K562 (cell line): ENCODE results near the gene NACC1. TPM values are rescaled to one million over a fixed set of nuclear protein-coding genes. Genes with fewer than 3 reads are reported as not detected.
A peak's percentile ranks its signal among the peaks of the same experiment; 100 is the strongest.

Experiments used
- CREB1 ChIP-seq, 2 experiments: sonication (generic) in 1 of 2; formaldehyde crosslinking in 1 of 2; IDR thresholded peaks; 2 replicates each; pipeline versions ENCODE4 v1.6.1 to v1.8.0; 2012 to 2022; ENCODE audit warnings: inconsistent platforms in 1 of 2, mild to moderate bottlenecking in 1 of 2, missing genetic modification reagents in 1 of 2, moderate library complexity in 1 of 2
- EP400 ChIP-seq: fragments of 450-650 bp; IDR thresholded peaks from 2 replicates; pipeline ENCODE4 v1.6.1; 2017; ENCODE audit warnings: antibody characterized with exemption, mild to moderate bottlenecking, moderate library complexity
- HSF4 ChIP-seq: fragments of 250-450 bp; sonication (Bioruptor Pico); IDR thresholded peaks from 2 replicates; pipeline ENCODE4 v2.1.2; 2022; ENCODE audit warnings: mild to moderate bottlenecking, moderate library complexity, borderline replicate concordance
- IFI16 ChIP-seq: fragments of 250-450 bp; sonication (Bioruptor Pico); IDR thresholded peaks from 2 replicates; pipeline ENCODE4 v2.1.2; 2022; ENCODE audit warnings: mild to moderate bottlenecking, inconsistent platforms
- MCM3 ChIP-seq: fragments of 450-650 bp; IDR thresholded peaks from 2 replicates; pipeline ENCODE4 v1.6.1; 2016
- NCOR1 ChIP-seq: fragments of 450-650 bp; IDR thresholded peaks from 2 replicates; pipeline ENCODE4 v1.6.1; 2016; ENCODE audit warnings: mild to moderate bottlenecking, moderate library complexity
- NR4A1 ChIP-seq, 2 experiments: fragments of 250-450 bp in 1 of 2; fragments of 450-650 bp in 1 of 2; sonication (Bioruptor Pico) in 1 of 2; IDR thresholded peaks; 2 replicates each; pipeline versions ENCODE4 v1.4.0 to v1.6.1; 2016 to 2020; ENCODE audit warnings: mild to moderate bottlenecking in 2 of 2, missing compliant biosample characterization in 1 of 2, missing genetic modification characterization in 1 of 2, moderate library complexity in 1 of 2
- SIRT6 ChIP-seq: IDR thresholded peaks from one replicate; pipeline ENCODE4 v1.6.1; 2012; ENCODE audit warnings: low read depth, mild to moderate bottlenecking, control low read depth, inconsistent platforms, low read length, moderate library complexity
- SMARCA4 ChIP-seq: fragments of 450-650 bp; IDR thresholded peaks from 2 replicates; pipeline ENCODE4 v1.6.1; 2016
- TSHZ1 ChIP-seq: fragments of 250-450 bp; sonication (Bioruptor Pico); IDR thresholded peaks from 2 replicates; pipeline ENCODE4 v1.4.0; 2020; ENCODE audit warnings: mild to moderate bottlenecking, moderate library complexity
- ZC3H11A ChIP-seq: IDR thresholded peaks from 2 replicates; pipeline ENCODE4 v1.6.1; 2012; ENCODE audit warnings: low read depth, low read length, improper control_type of control experiment
- ZFPM2 ChIP-seq: fragments of 250-450 bp; sonication (Bioruptor Pico); IDR thresholded peaks from 2 replicates; pipeline ENCODE4 v1.5.1; 2022; ENCODE audit warnings: mild to moderate bottlenecking
- ZNF512 ChIP-seq: IDR thresholded peaks from 2 replicates; pipeline ENCODE4 v1.6.1; 2016; ENCODE audit warnings: missing genetic modification characterization, missing compliant biosample characterization
- ZNF551 ChIP-seq: fragments of 250-450 bp; sonication (Bioruptor Pico); IDR thresholded peaks from 2 replicates; pipeline ENCODE4 v1.5.0; 2021; ENCODE audit warnings: mild to moderate bottlenecking, moderate library complexity
- ZNF644 ChIP-seq: fragments of 200-800 bp; sonication (Bioruptor generic); IDR thresholded peaks from 2 replicates; pipeline ENCODE4 v1.6.1; 2016; ENCODE audit warnings: low read depth, missing genetic modification characterization, missing compliant biosample characterization
- polyA plus RNA-seq, 8 experiments: library from polyadenylated mRNA; depleted of rRNA in 4 of 8; stranded (reverse) in 5 of 8; unstranded in 3 of 8; fragments of >200 nt; fragmentation: Nextera tagmentation in 2 of 8; fragmentation: Illumina TruSeq in 1 of 8; extraction: Ambion mirVana in 2 of 8; extraction: Trizol in 1 of 8; gene quantifications; 2 replicates each; pipeline versions ENCODE4 v1.2.1 to v1.2.3, GENCODE V29; 2011 to 2014; ENCODE audit warnings: inconsistent platforms in 1 of 8, missing spikeins in 1 of 8
- total RNA-seq, 7 experiments: library from RNA; depleted of rRNA in 6 of 7; stranded (reverse); fragments of >200 nt in 6 of 7; fragmentation: Illumina TruSeq in 2 of 7; extraction: Trizol in 2 of 7; gene quantifications; 2 replicates each; pipeline versions ENCODE4 v1.2.1 to v1.2.3, GENCODE V29; 2011 to 2021; ENCODE audit warnings: low replicate concordance in 1 of 7
- TF ChIP-seq, protein P1 (sequence below), 3 experiments: fragments of 200-800 bp in 1 of 3; fragments of 250-450 bp in 1 of 3; fragments of 450-650 bp in 1 of 3; sonication (Bioruptor Pico) in 1 of 3; sonication (Bioruptor generic) in 1 of 3; formaldehyde crosslinking in 1 of 3; IDR thresholded peaks; 2 replicates each; pipeline versions ENCODE4 v1.6.1 to v1.8.0; 2016 to 2022; ENCODE audit warnings: mild to moderate bottlenecking in 2 of 3, missing genetic modification characterization in 2 of 3, missing compliant biosample characterization in 1 of 3, moderate library complexity in 1 of 3
- TF ChIP-seq, protein P2 (sequence below), 3 experiments: fragments of 200-800 bp in 1 of 3; sonication (Bioruptor generic) in 1 of 3; sonication (generic) in 1 of 3; formaldehyde crosslinking in 1 of 3; IDR thresholded peaks; 2 replicates each; pipeline versions ENCODE4 v1.6.1 to v1.8.0; 2016 to 2022; ENCODE audit warnings: mild to moderate bottlenecking in 2 of 3, missing compliant biosample characterization in 2 of 3, missing genetic modification characterization in 2 of 3, missing genetic modification reagents in 1 of 3

The NACC1 gene
- total and polyA plus RNA-seq, 9 of the 15 experiments (the other 6 are each of a cell fraction or from before 2014, with no cell fraction given), result 0.04 to 96.6 (median 25.8) TPM

DNA sequence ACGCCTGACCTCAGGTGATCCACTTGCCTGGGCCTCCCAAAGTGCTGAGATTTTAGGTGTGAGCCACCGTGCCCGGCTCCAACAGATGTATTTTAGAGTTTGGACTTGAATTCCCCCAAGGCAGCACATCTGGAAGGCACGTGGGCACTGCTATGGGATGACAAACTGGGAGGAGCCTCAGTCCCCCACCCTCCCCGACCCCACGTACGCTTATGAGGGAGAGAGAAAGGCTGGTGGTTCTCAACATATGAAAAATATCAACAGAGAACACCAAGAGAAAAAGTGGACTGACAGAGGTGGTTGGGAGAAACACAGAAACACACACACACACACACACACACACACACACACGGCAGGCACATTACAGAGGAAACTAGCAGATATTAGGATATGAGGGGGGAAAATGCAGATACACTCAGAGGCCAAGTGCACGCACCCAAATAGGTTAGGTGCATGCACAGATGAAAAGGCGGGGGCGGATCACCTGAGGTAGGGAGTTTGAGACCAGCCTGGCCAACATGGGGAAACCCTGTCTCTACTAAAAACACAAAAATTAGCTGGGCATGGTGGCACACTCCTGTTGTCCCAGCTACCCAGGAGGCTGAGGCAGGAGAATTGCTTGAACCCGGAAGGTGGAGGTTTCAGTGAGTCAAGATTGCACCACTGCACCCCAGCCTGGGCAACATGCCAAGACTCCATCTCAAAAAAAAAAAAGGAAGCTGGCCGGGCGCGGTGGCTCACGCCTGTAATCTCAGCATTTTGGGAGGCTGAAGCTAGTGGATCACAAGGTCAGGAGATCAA is 28.9 kb downstream of the NACC1 start (continued):
- TF ChIP-seq, protein P1, sequence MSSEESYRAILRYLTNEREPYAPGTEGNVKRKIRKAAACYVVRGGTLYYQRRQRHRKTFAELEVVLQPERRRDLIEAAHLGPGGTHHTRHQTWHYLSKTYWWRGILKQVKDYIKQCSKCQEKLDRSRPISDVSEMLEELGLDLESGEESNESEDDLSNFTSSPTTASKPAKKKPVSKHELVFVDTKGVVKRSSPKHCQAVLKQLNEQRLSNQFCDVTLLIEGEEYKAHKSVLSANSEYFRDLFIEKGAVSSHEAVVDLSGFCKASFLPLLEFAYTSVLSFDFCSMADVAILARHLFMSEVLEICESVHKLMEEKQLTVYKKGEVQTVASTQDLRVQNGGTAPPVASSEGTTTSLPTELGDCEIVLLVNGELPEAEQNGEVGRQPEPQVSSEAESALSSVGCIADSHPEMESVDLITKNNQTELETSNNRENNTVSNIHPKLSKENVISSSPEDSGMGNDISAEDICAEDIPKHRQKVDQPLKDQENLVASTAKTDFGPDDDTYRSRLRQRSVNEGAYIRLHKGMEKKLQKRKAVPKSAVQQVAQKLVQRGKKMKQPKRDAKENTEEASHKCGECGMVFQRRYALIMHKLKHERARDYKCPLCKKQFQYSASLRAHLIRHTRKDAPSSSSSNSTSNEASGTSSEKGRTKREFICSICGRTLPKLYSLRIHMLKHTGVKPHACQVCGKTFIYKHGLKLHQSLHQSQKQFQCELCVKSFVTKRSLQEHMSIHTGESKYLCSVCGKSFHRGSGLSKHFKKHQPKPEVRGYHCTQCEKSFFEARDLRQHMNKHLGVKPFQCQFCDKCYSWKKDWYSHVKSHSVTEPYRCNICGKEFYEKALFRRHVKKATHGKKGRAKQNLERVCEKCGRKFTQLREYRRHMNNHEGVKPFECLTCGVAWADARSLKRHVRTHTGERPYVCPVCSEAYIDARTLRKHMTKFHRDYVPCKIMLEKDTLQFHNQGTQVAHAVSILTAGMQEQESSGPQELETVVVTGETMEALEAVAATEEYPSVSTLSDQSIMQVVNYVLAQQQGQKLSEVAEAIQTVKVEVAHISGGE (CRISPR knock-in tag; IDR thresholded peaks at IDR 0.05), result no peak
- TF ChIP-seq SIRT6 (no peak), MCM3 (no peak), NCOR1 (no peak), TSHZ1 (CRISPR knock-in tag) (no peak), HSF4 (CRISPR knock-in tag) (no peak), ZFPM2 (CRISPR knock-in tag) (no peak), IFI16 (CRISPR knock-in tag) (no peak), CREB1 (IDR thresholded peaks at IDR 0.05) (no peak), CREB1 (CRISPR knock-in tag; IDR thresholded peaks at IDR 0.05) (no peak), ZNF551 (CRISPR knock-in tag) (no peak), SMARCA4 (peak; percentile 42; the same call in 1 of the 2 replicates), ZC3H11A (no peak), ZNF644 (tag) (no peak), EP400 (no peak), ZNF512 (tag) (no peak), NR4A1 (CRISPR knock-in tag; IDR thresholded peaks at IDR 0.05) (no peak), NR4A1 (tag; IDR thresholded peaks at IDR 0.05) (no peak)
- TF ChIP-seq, protein P2, sequence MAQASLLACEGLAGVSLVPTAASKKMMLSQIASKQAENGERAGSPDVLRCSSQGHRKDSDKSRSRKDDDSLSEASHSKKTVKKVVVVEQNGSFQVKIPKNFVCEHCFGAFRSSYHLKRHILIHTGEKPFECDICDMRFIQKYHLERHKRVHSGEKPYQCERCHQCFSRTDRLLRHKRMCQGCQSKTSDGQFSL (CRISPR knock-in tag; IDR thresholded peaks at IDR 0.05), result no peak
- TF ChIP-seq, protein P2 (tag; IDR thresholded peaks at IDR 0.05), result no peak
